Activated CD8-positive, alpha-beta memory T cell treated with anti-CD3 and anti-CD28 coated beads for 4 hours (primary cell): ENCODE results near the gene ADGRE2.
A peak's percentile ranks its signal among the peaks of the same experiment; 100 is the strongest.

Experiments
- DNase-seq, 2 donors: peaks; one replicate each; pipeline ENCODE4 v3.0.0-alpha.2; 2020; ENCODE audit warnings: low read depth in 2 of 2

ADGRE2 gene

GRCh38 chr19:14735915-14736314 lies 42.4 kb downstream of the ADGRE2 start:
- DNase-seq = no peak

- no peak for DNase-seq
Measured at GRCh38 chr19:14733574-14733973, 44.8 kb downstream of the ADGRE2 start.

- DNase-seq = no peak
Measured at GRCh38 chr19:14732510-14732909, 45.9 kb downstream of the ADGRE2 start.

GRCh38 chr19:14731200-14731599 lies 47.2 kb downstream of the ADGRE2 start:
- no peak for DNase-seq

GRCh38 chr19:14728595-14728994 lies 49.8 kb downstream of the ADGRE2 start:
- DNase-seq = no peak

GRCh38 chr19:14722127-14722526 lies 56.2 kb downstream of the ADGRE2 start:
- no peak for DNase-seq

GRCh38 chr19:14719162-14719561 lies 59.2 kb downstream of the ADGRE2 start:
- no peak for DNase-seq

- no peak for DNase-seq
Measured at GRCh38 chr19:14718522-14719116, 59.7 kb downstream of the ADGRE2 start.

GRCh38 chr19:14715841-14716240 lies 62.5 kb downstream of the ADGRE2 start:
- no peak for DNase-seq

- no peak for DNase-seq
Measured at GRCh38 chr19:14704450-14704849, 73.9 kb downstream of the ADGRE2 start.

- no peak for DNase-seq
Measured at GRCh38 chr19:14703833-14704232, 74.5 kb downstream of the ADGRE2 start.

- DNase-seq = no peak
Measured at GRCh38 chr19:14700711-14701375, 77.5 kb downstream of the ADGRE2 start.

GRCh38 chr19:14699641-14700040 lies 78.7 kb downstream of the ADGRE2 start:
- DNase-seq = no peak

GRCh38 chr19:14695471-14695870 lies 82.9 kb downstream of the ADGRE2 start:
- no peak for DNase-seq

GRCh38 chr19:14694641-14695266 lies 83.6 kb downstream of the ADGRE2 start:
- no peak for DNase-seq

GRCh38 chr19:14689598-14690503 lies 88.5 kb downstream of the ADGRE2 start, which contains the start of gene ZNF333:
TSS of gene ZNF333 (plus strand) at chr19:14690048. CDS start at chr19:14693492, 3,444 bp downstream.
- DNase-seq = peak; percentile 97 to 98

- DNase-seq = no peak
Measured at GRCh38 chr19:14686411-14686810, 91.9 kb downstream of the ADGRE2 start.

- no peak for DNase-seq
Measured at GRCh38 chr19:14683439-14683838, 94.9 kb downstream of the ADGRE2 start.
